H9 (cell line): Measurements from ENCODE around the gene ATOSB. TPM values are rescaled to one million over a fixed set of nuclear protein-coding genes. Genes with fewer than 3 reads are reported as not detected.

Experiments
- DNase-seq: peaks from one replicate; pipeline ENCODE4 v3.0.0-alpha.2; 2017
- H2AFZ ChIP-seq: one replicate; pipeline ENCODE4 v1.6.1; 2013; ENCODE audit warnings: mild to moderate bottlenecking, low read length, control low read depth, moderate library complexity
- H2AK5ac ChIP-seq: 2 replicates; pipeline ENCODE4 v1.6.1; 2013; ENCODE audit warnings: low read length, control low read depth, mixed read lengths; ENCODE audit not compliant: insufficient read length
- H2BK120ac ChIP-seq: one replicate; pipeline ENCODE4 v1.6.1; 2013; ENCODE audit warnings: low read depth, mild to moderate bottlenecking, low read length, control low read depth, inconsistent platforms; ENCODE audit not compliant: poor library complexity, severe bottlenecking
- H2BK12ac ChIP-seq: 2 replicates; pipeline ENCODE4 v1.6.1; 2013; ENCODE audit warnings: low read length, control low read depth, mixed read lengths, low read depth; ENCODE audit not compliant: insufficient read length
- H2BK15ac ChIP-seq: 2 replicates; pipeline ENCODE4 v1.6.1; 2013; ENCODE audit warnings: low read depth, low read length, control low read depth
- H2BK20ac ChIP-seq: one replicate; pipeline ENCODE4 v1.6.1; 2013; ENCODE audit warnings: low read depth, mild to moderate bottlenecking, low read length, control low read depth, inconsistent platforms; ENCODE audit not compliant: poor library complexity, severe bottlenecking
- H2BK5ac ChIP-seq: 2 replicates; pipeline ENCODE4 v1.6.1; 2013; ENCODE audit warnings: low read length, control low read depth, mixed read lengths; ENCODE audit not compliant: insufficient read length
- H3K14ac ChIP-seq: 2 replicates; pipeline ENCODE4 v1.6.1; 2013; ENCODE audit warnings: low read length, control low read depth; ENCODE audit not compliant: insufficient read depth
- H3K18ac ChIP-seq: 2 replicates; pipeline ENCODE4 v1.6.1; 2013; ENCODE audit warnings: low read depth, mild to moderate bottlenecking, mixed read lengths, low read length, control low read depth; ENCODE audit not compliant: insufficient read length
- H3K23ac ChIP-seq: 2 replicates; pipeline ENCODE4 v1.6.1; 2013; ENCODE audit warnings: low read length, control low read depth, mixed read lengths, low read depth; ENCODE audit not compliant: insufficient read length
- H3K23me2 ChIP-seq: 2 replicates; pipeline ENCODE4 v1.6.1; 2013; ENCODE audit warnings: low read depth, mild to moderate bottlenecking, mixed read lengths, low read length, control low read depth; ENCODE audit not compliant: insufficient read length, poor library complexity, severe bottlenecking
- H3K27ac ChIP-seq: 2 replicates; pipeline ENCODE4 v1.5.1; 2013; ENCODE audit warnings: low read length, control low read depth, mixed read lengths, low read depth; ENCODE audit not compliant: insufficient read length
- H3K27me3 ChIP-seq: 2 replicates; pipeline ENCODE4 v1.6.1; 2013; ENCODE audit warnings: low read length, control low read depth, inconsistent platforms; ENCODE audit not compliant: insufficient read depth
- H3K4ac ChIP-seq: 2 replicates; pipeline ENCODE4 v1.6.1; 2013; ENCODE audit warnings: low read depth, mild to moderate bottlenecking, control low read depth, inconsistent platforms, low read length, moderate library complexity
- H3K4me1 ChIP-seq: 2 replicates; pipeline ENCODE4 v1.6.1; 2013; ENCODE audit warnings: low read length, control low read depth, inconsistent platforms; ENCODE audit not compliant: insufficient read depth
- H3K4me2 ChIP-seq: 2 replicates; pipeline ENCODE4 v1.6.1; 2013; ENCODE audit warnings: low read length, control low read depth, mixed read lengths; ENCODE audit not compliant: insufficient read length, insufficient read depth
- H3K56ac ChIP-seq: 2 replicates; pipeline ENCODE4 v1.6.1; 2013; ENCODE audit warnings: low read depth, mild to moderate bottlenecking, mixed read lengths, low read length, control low read depth; ENCODE audit not compliant: insufficient read length
- H3K79me1 ChIP-seq: 2 replicates; pipeline ENCODE4 v1.6.1; 2013; ENCODE audit warnings: low read depth, mild to moderate bottlenecking, moderate library complexity, low read length, control low read depth, inconsistent platforms; ENCODE audit not compliant: insufficient read depth, poor library complexity, severe bottlenecking
- H3K79me2 ChIP-seq: 2 replicates; pipeline ENCODE4 v1.6.1; 2013; ENCODE audit warnings: low read length, control low read depth, inconsistent platforms; ENCODE audit not compliant: insufficient read depth
- H3K9ac ChIP-seq: 2 replicates; pipeline ENCODE4 v1.6.1; 2013; ENCODE audit warnings: low read length, control low read depth, mixed read lengths; ENCODE audit not compliant: insufficient read length; ENCODE audit errors: extremely low read depth
- H3K9me3 ChIP-seq: one replicate; pipeline ENCODE4 v1.6.1; 2013; ENCODE audit warnings: low read depth, low read length, inconsistent platforms; ENCODE audit not compliant: control insufficient read depth
- H3T11ph ChIP-seq: one replicate; pipeline ENCODE4 v1.6.1; 2013; ENCODE audit warnings: mild to moderate bottlenecking, low read length, control low read depth, inconsistent platforms
- H4K20me1 ChIP-seq: one replicate; pipeline ENCODE4 v1.6.1; 2013; ENCODE audit not compliant: control insufficient read depth, insufficient read length, insufficient read depth
- H4K5ac ChIP-seq: 2 replicates; pipeline ENCODE4 v1.6.1; 2013; ENCODE audit warnings: low read depth, mild to moderate bottlenecking, mixed read lengths, low read length, control low read depth; ENCODE audit not compliant: insufficient read length
- H4K8ac ChIP-seq: replicated peaks from 2 replicates; pipeline ENCODE4 v1.6.1; 2013; ENCODE audit warnings: low read length, control low read depth, mixed read lengths, low read depth; ENCODE audit not compliant: insufficient read length
- H4K91ac ChIP-seq: 2 replicates; pipeline ENCODE4 v1.6.1; 2013; ENCODE audit warnings: low read depth, mild to moderate bottlenecking, moderate library complexity, mixed read lengths, low read length, control low read depth; ENCODE audit not compliant: insufficient read length
- H3K27ac Mint-ChIP-seq, 3 experiments: 2 replicates in 2 of 3; 3 replicates in 1 of 3; pipeline ENCODE4 v1.8.0; 2020 to 2021; ENCODE audit warnings: mixed read lengths in 3 of 3, mild to moderate bottlenecking in 1 of 3, moderate library complexity in 1 of 3
- H3K27me3 Mint-ChIP-seq: 2 replicates; pipeline ENCODE4 v1.8.0; 2021; ENCODE audit warnings: low read depth, mild to moderate bottlenecking, moderate library complexity, mixed read lengths
- H3K36me3 Mint-ChIP-seq, 3 experiments: 2 replicates in 2 of 3; 3 replicates in 1 of 3; pipeline ENCODE4 v1.8.0; 2020 to 2021; ENCODE audit warnings: low read depth in 3 of 3, mixed read lengths in 3 of 3; ENCODE audit not compliant: insufficient read depth in 1 of 3
- H3K4me1 Mint-ChIP-seq, 2 experiments: 2 replicates each; pipeline ENCODE4 v1.8.0; 2020; ENCODE audit warnings: mixed read lengths in 2 of 2
- H3K4me3 Mint-ChIP-seq, 2 experiments: 2 replicates in 1 of 2; 3 replicates in 1 of 2; pipeline ENCODE4 v1.8.0; 2020 to 2021; ENCODE audit warnings: mild to moderate bottlenecking in 2 of 2, mixed read lengths in 2 of 2, moderate library complexity in 1 of 2
- H3K9me3 Mint-ChIP-seq, 2 experiments: 2 replicates in 1 of 2; 3 replicates in 1 of 2; pipeline ENCODE4 v1.8.0; 2020; ENCODE audit warnings: mild to moderate bottlenecking in 2 of 2, mixed read lengths in 2 of 2, moderate library complexity in 1 of 2
- CTCF ChIP-seq: fragments of 200-600 bp; sonication (generic); conservative IDR thresholded peaks from 3 replicates; pipeline ENCODE4 v1.8.0; 2021; ENCODE audit warnings: antibody characterized with exemption, mild to moderate bottlenecking
- WGBS: extraction: QIAGEN DNeasy Blood & Tissue Kit; methylation state at CpG from one replicate; pipeline ENCODE4 v1.1.7; 2013; ENCODE audit warnings: missing lambda C conversion rate, low lambda C conversion rate, mixed read lengths; ENCODE audit not compliant: insufficient read length; ENCODE audit errors: extremely low coverage; 5-methylcytosine and 5-hydroxymethylcytosine counted together
- total RNA-seq: library from RNA; stranded (reverse); gene quantifications from 2 replicates; pipeline ENCODE4 v1.2.1, GENCODE V29; 2021

ATOSB gene
- total RNA-seq, 1 experiment from 2014 or later = 5.6 TPM

GRCh38 chr9:35074141-35074540 lies 41.5 kb downstream of the ATOSB start:
- H3K27ac Mint-ChIP-seq = peak overlapping the region in 2 of 3 experiments; percentile 74 to 99; a peak in 2 of 7 replicates
- Histone ChIP-seq H3K4ac (no peak overlapping the region), H4K91ac (no peak overlapping the region), H4K20me1 (no peaks in the 10 kb centered on the region), H2AK5ac (no peak overlapping the region), H3K27ac (no peak overlapping the region), H2BK20ac (no peak overlapping the region), H3T11ph (no peak overlapping the region), H3K9ac (no peak overlapping the region), H3K56ac (no peak overlapping the region), H2BK120ac (no peak overlapping the region), H2BK12ac (no peak overlapping the region), H4K8ac (no peak overlapping the region), H3K9me3 (no peaks in the 10 kb centered on the region), H3K27me3 (no peaks in the 10 kb centered on the region), H3K4me2 (no peak overlapping the region), H3K23me2 (peaks cover 14% of the 10 kb centered on the region), H3K79me2 (peaks cover 35% of the 10 kb centered on the region), H3K4me1 (peaks cover 7% of the 10 kb centered on the region; the same call in 1 of the 2 replicates), H3K79me1 (peaks cover 7% of the 10 kb centered on the region), H3K18ac (no peak overlapping the region), H3K14ac (no peak overlapping the region), H2AFZ (no peak overlapping the region), H2BK5ac (no peak overlapping the region), H2BK15ac (no peak overlapping the region), H4K5ac (no peak overlapping the region), H3K23ac (no peak overlapping the region)
- peaks cover 49 to 77% (median 68%) of the 10 kb centered on the region in 3 experiments for H3K36me3 Mint-ChIP-seq
- no peak for DNase-seq
- H3K27me3 Mint-ChIP-seq = no peaks in the 10 kb centered on the region; the same call in 1 of the 2 replicates
- no peaks in the 10 kb centered on the region for H3K9me3 Mint-ChIP-seq
- no peak overlapping the region for H3K4me3 Mint-ChIP-seq
- no CpG with 5 or more reads among the region's 6 CpGs for WGBS
- TF ChIP-seq CTCF = no peak
- peaks cover 31 to 32% of the 10 kb centered on the region in 2 experiments for H3K4me1 Mint-ChIP-seq
